ENCODE results near the gene TTC14. TPM values are rescaled to one million over a fixed set of nuclear protein-coding genes. Genes with fewer than 3 reads are reported as not detected.

Gene TTC14, protein sequence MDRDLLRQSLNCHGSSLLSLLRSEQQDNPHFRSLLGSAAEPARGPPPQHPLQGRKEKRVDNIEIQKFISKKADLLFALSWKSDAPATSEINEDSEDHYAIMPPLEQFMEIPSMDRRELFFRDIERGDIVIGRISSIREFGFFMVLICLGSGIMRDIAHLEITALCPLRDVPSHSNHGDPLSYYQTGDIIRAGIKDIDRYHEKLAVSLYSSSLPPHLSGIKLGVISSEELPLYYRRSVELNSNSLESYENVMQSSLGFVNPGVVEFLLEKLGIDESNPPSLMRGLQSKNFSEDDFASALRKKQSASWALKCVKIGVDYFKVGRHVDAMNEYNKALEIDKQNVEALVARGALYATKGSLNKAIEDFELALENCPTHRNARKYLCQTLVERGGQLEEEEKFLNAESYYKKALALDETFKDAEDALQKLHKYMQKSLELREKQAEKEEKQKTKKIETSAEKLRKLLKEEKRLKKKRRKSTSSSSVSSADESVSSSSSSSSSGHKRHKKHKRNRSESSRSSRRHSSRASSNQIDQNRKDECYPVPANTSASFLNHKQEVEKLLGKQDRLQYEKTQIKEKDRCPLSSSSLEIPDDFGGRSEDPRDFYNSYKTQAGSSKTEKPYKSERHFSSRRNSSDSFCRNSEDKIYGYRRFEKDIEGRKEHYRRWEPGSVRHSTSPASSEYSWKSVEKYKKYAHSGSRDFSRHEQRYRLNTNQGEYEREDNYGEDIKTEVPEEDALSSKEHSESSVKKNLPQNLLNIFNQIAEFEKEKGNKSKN
- total RNA-seq, result 100 to 1,000 TPM in 1 of 6 donors, 10 to 100 TPM in 5; 34.8 to 174 (median 47.2) TPM

DNA sequence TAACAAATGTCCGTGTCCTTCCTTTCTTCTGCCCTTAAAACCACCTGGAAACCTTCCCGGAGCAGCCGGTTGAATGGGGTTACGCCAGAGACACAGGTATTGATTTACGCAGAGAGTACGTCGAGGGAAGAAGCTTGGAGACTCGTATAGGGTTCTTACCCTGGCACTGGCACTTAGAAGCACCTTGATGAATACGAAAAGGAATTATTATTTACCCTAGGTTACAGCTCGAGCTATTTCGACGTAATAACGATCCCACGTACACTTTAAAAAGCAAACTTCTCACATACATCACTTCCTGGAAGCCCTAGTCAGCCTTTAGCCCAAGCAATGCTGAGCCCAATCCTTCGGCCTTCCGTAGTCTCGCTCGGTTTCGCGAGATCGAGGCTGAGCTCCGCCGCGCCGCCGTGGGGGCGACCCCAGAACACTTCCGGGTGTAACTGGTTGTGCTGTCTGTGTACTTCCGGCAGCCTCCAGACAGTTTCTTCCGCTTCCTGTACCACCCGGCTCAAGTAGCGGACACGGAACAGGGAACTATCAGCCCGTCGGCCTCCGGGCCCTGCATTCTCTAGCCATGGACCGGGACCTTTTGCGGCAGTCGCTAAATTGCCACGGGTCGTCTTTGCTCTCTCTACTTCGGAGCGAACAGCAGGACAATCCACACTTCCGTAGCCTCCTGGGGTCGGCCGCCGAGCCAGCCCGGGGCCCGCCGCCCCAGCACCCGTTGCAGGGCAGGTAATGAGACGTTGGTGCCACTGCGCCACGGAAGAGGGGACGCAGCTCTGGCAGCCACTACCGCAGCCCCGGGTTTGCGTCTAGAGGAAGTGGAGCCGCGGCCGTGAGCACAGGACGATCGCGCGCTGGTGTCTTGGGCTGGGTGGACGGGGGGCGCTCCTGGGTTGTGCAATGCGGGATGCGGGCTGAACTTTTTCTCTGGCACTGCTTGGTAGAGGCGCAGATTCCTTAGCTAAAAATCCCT is at the start of gene TTC14:
Gene TTC14 (plus strand): TSS at position 476 of the 979 bp plus-strand sequence. CDS start 99 bp downstream, at position 575.
- TF ChIP-seq POLR2AphosphoS5 (IDR thresholded peaks at IDR 0.05), result peak; percentile 71 to 83
- TF ChIP-seq, protein P1, sequence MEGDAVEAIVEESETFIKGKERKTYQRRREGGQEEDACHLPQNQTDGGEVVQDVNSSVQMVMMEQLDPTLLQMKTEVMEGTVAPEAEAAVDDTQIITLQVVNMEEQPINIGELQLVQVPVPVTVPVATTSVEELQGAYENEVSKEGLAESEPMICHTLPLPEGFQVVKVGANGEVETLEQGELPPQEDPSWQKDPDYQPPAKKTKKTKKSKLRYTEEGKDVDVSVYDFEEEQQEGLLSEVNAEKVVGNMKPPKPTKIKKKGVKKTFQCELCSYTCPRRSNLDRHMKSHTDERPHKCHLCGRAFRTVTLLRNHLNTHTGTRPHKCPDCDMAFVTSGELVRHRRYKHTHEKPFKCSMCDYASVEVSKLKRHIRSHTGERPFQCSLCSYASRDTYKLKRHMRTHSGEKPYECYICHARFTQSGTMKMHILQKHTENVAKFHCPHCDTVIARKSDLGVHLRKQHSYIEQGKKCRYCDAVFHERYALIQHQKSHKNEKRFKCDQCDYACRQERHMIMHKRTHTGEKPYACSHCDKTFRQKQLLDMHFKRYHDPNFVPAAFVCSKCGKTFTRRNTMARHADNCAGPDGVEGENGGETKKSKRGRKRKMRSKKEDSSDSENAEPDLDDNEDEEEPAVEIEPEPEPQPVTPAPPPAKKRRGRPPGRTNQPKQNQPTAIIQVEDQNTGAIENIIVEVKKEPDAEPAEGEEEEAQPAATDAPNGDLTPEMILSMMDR (IDR thresholded peaks at IDR 0.05), result no peak
- TF ChIP-seq POLR2A (IDR thresholded peaks at IDR 0.05), result peak in 2 of 4 donors; percentile 49 to 75
- WGBS, 2 donors, result 6 to 11% methylated on average over 34 to 70 of the region's 70 CpGs
- H3K27ac ChIP-seq, result peak within 1 kb of the TSS; percentile 90 to 94 (median 92)

DNA sequence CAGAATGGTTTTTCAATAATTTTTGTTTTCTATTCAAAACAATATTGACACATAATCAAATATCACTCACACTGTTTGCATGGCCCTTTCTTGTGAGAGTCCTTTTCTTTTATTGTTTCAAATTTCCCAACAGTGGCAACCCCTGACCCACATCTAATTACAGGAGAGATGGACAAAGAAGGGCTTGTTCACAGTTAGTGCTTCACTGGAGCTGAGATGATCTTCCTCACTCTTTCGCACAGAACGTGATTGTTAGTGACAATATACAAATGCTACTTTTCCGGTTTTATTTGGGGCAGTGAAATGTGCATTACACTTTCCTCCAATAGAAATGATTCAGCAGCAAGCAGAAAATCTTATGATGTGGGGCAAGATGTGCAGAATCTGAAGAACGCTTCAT is 38.6 kb upstream of the TTC14 start:
- Histone ChIP-seq H3K9me3 (peaks cover 0 to 4% (median 0%) of the 10 kb centered on the region in 4 donors), H3K4me3 (no peak overlapping the region), H3K27ac (no peak overlapping the region), H3K4me1 (no peaks in the 10 kb centered on the region), H3K27me3 (no peaks in the 10 kb centered on the region), H3K36me3 (no peaks in the 10 kb centered on the region)
- no peak for ATAC-seq (ENCODE audit: low FRiP score in 2 of 2)
- WGBS, 2 donors, result 81 to 84% methylated on average over 4 of the region's 4 CpGs
- TF ChIP-seq POLR2AphosphoS5 (IDR thresholded peaks at IDR 0.05) (no peak), EP300 (IDR thresholded peaks at IDR 0.05) (no peak), POLR2A (IDR thresholded peaks at IDR 0.05) (no peak)
- TF ChIP-seq, protein P1 (IDR thresholded peaks at IDR 0.05), result no peak
- DNase-seq, result no peak

More for the DNA sequence above, at the start of gene TTC14:
- no peaks in the 10 kb centered on the region for H3K9me3 ChIP-seq
- no peaks in the 10 kb centered on the region for H3K27me3 ChIP-seq
- peak; percentile 93 to 98 for DNase-seq
- H3K4me1 ChIP-seq, result peaks cover 10 to 18% (median 16%) of the 10 kb centered on the region in 4 donors
- peak within 1 kb of the TSS; percentile 68 to 96 (median 95) for H3K4me3 ChIP-seq
- ATAC-seq (ENCODE audit: low FRiP score in 2 of 2), result peak; percentile 99
- peaks cover 21 to 36% (median 23%) of the 10 kb centered on the region in 4 donors for H3K36me3 ChIP-seq

DNA sequence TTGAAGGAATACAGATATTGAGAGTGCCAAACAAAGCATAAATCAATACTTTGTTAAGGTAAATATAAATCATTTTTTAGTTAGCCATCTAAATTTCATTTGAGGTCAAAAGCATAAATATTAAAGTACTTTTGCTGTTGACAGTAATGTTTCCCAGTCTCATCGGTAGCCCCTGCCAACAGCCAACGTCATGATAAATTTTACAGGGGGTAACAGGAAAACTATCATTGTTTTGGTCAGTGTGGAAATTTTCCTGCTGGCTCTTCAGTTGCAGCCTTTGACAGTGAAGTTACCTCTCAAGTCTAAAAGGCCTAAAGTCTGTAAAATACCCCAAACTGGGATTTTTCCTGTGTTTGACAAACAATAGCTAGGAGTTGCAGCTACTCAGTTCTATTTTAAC is 37.3 kb upstream of the TTC14 start:
- no peak for TF ChIP-seq POLR2A (IDR thresholded peaks at IDR 0.05)
- TF ChIP-seq, protein P1 (IDR thresholded peaks at IDR 0.05), result no peak
- no peak for TF ChIP-seq EP300 (IDR thresholded peaks at IDR 0.05)
- Histone ChIP-seq H3K9me3 (peaks cover 0 to 4% (median 0%) of the 10 kb centered on the region in 4 donors), H3K27ac (no peak overlapping the region), H3K4me3 (no peak overlapping the region), H3K4me1 (no peaks in the 10 kb centered on the region), H3K36me3 (no peaks in the 10 kb centered on the region), H3K27me3 (no peaks in the 10 kb centered on the region)
- no peak for ATAC-seq (ENCODE audit: low FRiP score in 2 of 2)
- DNase-seq, result no peak
- WGBS, 2 donors, result 72 to 77% methylated on average over 2 of the region's 2 CpGs

DNA sequence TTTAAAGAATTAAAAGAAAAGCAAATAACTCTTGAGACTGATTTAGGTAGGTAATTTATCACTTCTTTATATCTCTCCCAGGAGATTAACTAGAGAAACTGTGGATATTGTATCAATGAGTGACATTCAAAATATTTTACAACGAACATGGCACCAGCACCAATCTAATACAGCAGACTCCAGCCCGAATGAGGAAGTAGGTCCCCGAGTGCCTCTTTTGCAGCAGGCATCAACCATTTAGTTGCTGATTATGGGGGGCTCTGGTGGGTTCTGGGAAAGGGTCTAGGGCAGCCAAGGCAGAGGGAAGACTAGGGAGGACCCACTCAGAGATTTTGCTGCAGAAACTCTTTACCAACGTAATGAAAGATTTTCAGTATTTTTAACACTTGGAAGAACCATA is 31.7 kb upstream of the TTC14 start:
- Histone ChIP-seq H3K4me1 (no peaks in the 10 kb centered on the region), H3K4me3 (no peak overlapping the region), H3K9me3 (no peaks in the 10 kb centered on the region), H3K27ac (no peak overlapping the region), H3K36me3 (no peaks in the 10 kb centered on the region), H3K27me3 (no peaks in the 10 kb centered on the region)
- DNase-seq (no peak), ATAC-seq (ENCODE audit: low FRiP score in 2 of 2) (no peak)
- 74% methylated on average over 4 of the region's 4 CpGs for WGBS, 2 donors
- TF ChIP-seq, protein P1 (IDR thresholded peaks at IDR 0.05), result no peak
- TF ChIP-seq EP300 (IDR thresholded peaks at IDR 0.05), result no peak
- TF ChIP-seq POLR2AphosphoS5 (IDR thresholded peaks at IDR 0.05), result no peak
- no peak for TF ChIP-seq POLR2A (IDR thresholded peaks at IDR 0.05)
